GM19239 (cell line): ENCODE measurements around the gene HEATR1.
"Not testable (repeated sequence)": the region's sequence is repeated elsewhere in the genome, so short reads cannot be mapped to it uniquely, and the experiment has no call there.

Experiments
- DNase-seq: peaks from one replicate; pipeline ENCODE4 v3.0.0; 2011; ENCODE audit warnings: low spot score; ENCODE audit not compliant: insufficient read length
- FAIRE-seq: peaks from 2 replicates; lab custom pipeline; 2011; peaks lifted over from hg19 to GRCh38; lab: Jason Lieb, UNC

Gene HEATR1, protein sequence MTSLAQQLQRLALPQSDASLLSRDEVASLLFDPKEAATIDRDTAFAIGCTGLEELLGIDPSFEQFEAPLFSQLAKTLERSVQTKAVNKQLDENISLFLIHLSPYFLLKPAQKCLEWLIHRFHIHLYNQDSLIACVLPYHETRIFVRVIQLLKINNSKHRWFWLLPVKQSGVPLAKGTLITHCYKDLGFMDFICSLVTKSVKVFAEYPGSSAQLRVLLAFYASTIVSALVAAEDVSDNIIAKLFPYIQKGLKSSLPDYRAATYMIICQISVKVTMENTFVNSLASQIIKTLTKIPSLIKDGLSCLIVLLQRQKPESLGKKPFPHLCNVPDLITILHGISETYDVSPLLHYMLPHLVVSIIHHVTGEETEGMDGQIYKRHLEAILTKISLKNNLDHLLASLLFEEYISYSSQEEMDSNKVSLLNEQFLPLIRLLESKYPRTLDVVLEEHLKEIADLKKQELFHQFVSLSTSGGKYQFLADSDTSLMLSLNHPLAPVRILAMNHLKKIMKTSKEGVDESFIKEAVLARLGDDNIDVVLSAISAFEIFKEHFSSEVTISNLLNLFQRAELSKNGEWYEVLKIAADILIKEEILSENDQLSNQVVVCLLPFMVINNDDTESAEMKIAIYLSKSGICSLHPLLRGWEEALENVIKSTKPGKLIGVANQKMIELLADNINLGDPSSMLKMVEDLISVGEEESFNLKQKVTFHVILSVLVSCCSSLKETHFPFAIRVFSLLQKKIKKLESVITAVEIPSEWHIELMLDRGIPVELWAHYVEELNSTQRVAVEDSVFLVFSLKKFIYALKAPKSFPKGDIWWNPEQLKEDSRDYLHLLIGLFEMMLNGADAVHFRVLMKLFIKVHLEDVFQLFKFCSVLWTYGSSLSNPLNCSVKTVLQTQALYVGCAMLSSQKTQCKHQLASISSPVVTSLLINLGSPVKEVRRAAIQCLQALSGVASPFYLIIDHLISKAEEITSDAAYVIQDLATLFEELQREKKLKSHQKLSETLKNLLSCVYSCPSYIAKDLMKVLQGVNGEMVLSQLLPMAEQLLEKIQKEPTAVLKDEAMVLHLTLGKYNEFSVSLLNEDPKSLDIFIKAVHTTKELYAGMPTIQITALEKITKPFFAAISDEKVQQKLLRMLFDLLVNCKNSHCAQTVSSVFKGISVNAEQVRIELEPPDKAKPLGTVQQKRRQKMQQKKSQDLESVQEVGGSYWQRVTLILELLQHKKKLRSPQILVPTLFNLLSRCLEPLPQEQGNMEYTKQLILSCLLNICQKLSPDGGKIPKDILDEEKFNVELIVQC (N-terminal part only)

GRCh38 chr1:236603991-236604904 lies at the start of gene HEATR1:
Gene HEATR1 (minus strand): TSS chr1:236604516. CDS start chr1:236604095, 421 bp downstream.
- FAIRE-seq (peak; percentile 99), DNase-seq (peak; percentile 66)

DNA sequence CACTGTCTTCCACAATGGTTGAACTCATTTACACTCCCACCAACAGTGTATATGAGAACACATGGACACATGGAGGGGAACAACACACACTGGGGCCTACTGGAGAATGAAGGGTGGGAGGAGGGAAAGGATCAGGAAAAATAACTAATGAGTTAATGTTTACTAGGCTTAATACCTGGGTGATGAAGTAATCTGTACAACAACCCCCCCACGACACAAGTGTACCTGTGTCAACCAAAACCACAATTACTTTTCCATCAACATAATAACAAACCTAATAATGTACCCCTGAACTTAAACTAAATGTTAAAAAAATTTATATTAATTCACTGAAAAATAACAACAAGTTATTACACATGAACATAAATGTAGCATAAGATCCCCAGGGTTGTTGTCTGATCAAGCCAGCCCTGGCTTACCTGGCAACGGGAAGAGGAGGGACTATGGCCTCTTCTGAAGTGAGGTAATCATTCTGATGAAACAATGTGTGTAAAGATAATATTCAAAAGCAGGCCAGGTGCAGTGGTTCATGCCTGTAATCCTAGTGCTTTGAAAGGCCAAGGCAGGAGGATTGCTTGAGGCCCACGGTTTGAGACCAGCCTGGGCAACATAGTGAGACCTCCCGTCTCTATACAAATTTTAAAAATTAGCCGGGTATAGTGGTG lies 40.8 kb upstream of the HEATR1 start:
- no peak for DNase-seq
- FAIRE-seq, result no peak

DNA sequence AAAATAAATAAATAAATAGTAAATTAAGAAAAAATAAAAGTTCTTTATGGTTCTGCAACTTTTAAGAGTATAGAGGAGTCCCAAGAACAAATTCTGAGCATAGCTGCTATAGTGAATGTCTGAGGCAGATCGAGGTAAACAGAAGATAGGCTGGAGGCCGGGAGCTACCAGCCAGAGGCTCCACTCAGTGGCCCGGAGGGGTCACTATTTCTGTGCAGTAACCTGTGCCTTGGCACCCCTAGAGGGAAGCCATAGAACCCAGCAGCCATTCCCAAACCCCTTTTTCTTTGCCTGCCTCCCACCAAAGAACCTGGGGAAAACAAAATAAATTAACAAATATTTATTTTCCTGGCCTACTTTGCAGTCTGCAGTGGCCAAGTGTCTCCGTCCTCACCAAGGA lies 38.4 kb upstream of the HEATR1 start:
- FAIRE-seq, result no peak
- DNase-seq, result no peak

- FAIRE-seq, result no peak
- DNase-seq, result no peak
Measured at GRCh38 chr1:236639686-236640085, 35.4 kb upstream of the HEATR1 start.

- no peak for DNase-seq
- FAIRE-seq, result no peak
Measured at GRCh38 chr1:236638945-236639344, 34.6 kb upstream of the HEATR1 start.

DNA sequence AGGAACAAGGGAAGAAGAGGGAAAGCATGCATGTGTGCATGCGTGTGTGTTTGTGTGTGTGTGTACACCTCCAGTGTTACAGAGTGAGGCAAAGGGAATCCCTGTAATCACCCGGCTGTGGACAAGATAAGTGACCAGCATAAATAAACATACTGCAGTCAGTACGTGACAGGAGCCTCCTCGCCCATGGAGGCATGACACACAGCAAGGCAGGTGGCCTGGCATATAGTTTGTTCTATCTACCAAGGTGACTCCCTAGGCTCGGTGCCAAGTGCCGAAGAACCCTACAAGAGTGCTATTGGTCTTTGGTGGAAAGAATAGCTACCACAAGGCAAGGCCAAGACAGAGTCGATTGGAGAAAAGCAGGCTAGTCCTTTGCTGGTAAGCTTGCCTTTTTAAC lies 31.7 kb upstream of the HEATR1 start:
- no peak for DNase-seq
- no peak for FAIRE-seq

DNA sequence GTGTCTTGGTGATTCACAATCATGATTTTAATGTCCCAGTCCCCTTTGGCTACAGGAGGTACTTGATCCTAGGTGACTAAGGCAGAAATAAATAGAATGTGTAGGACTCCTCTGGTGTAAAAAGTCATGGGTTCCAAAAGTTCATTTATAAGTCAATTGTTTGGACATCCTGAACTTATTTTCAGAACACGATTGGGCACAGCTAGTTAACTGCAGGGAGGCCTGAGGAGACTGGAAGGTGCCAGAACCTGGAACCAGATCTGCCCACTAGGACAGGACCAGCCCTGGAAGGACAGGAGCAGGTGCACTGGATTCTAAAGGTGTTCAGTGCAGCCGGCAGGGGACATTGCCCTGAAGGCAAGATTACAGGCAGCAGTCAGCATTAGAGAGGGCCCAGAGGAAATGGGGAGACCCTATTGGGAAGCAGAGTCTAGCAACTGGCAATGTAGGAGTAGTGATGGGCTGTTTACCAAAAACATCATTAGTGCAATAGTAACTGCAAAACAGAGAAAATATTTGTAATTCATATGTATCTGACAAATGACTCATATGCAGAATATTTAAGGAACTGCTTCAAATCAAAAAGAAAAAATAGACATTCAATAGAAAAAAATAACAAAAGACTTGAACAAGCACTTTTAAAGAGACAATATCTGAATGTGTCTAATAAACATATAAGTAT lies 23.6 kb upstream of the HEATR1 start:
- no peak for DNase-seq

GRCh38 chr1:236623371-236624166 lies 19.3 kb upstream of the HEATR1 start:
- no peak for FAIRE-seq
- DNase-seq, result no peak

More for the DNA sequence above, 23.6 kb upstream of the HEATR1 start:
- no peak for FAIRE-seq

GRCh38 chr1:236622407-236622806 lies 18.1 kb upstream of the HEATR1 start:
- FAIRE-seq (no peak), DNase-seq (no peak)

GRCh38 chr1:236619398-236619797 lies 15.1 kb upstream of the HEATR1 start:
- FAIRE-seq, result no peak
- no peak for DNase-seq

GRCh38 chr1:236618507-236618906 lies 14.2 kb upstream of the HEATR1 start:
- DNase-seq (no peak), FAIRE-seq (no peak)

- no peak for FAIRE-seq
Measured at GRCh38 chr1:236615399-236616148, 11.3 kb upstream of the HEATR1 start.

DNA sequence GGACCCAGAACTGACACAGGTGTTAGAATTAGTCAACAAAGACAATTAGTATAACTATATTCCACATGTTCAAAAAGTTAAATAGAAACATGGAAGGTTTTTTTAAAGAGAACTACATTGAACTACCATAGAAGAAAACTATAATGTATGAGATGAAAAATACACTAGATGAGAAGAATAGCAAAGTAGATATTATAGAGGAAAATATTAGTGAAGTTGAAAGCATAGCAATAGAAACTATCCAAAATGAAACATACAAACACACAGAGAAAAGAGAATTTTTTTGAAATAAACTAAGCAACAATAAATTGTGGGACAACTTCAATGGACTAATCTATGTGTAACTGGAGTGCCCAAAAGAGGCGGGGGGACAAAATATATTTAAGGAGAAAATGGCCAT lies 8.0 kb upstream of the HEATR1 start:
- FAIRE-seq, result no peak

More at GRCh38 chr1:236615399-236616148, 11.3 kb upstream of the HEATR1 start:
- DNase-seq, result no peak

GRCh38 chr1:236608930-236609726 lies 4.8 kb upstream of the HEATR1 start:
- FAIRE-seq (no peak), DNase-seq (no peak)

More for the DNA sequence above, 8.0 kb upstream of the HEATR1 start:
- DNase-seq, result no peak

- not testable (repeated sequence) for DNase-seq, FAIRE-seq
Measured at GRCh38 chr1:236607597-236607996, 3.3 kb upstream of the HEATR1 start.
